ENCODE data around the gene RNF5.

- TF ChIP-seq POLR2AphosphoS5 (IDR thresholded peaks at IDR 0.05) (no peak), CTCF (IDR thresholded peaks at IDR 0.05) (no peak), POLR2A (IDR thresholded peaks at IDR 0.05) (no peak), EP300 (IDR thresholded peaks at IDR 0.05) (no peak)
Measured at GRCh38 chr6:32216285-32216684, 38.1 kb downstream of the RNF5 start.

Data from gastroesophageal sphincter (tissue), 3 donors.